ENCODE measurements around the gene CRABP2. TPM values are rescaled to one million over a fixed set of nuclear protein-coding genes. Genes with fewer than 3 reads are reported as not detected.

CRABP2 gene
- total and polyA plus RNA-seq, 10 of the 15 experiments (the other 5 are each of a cell fraction or from before 2014, with no cell fraction given), result 0.21 to 1.3 (median 0.41) TPM

DNA sequence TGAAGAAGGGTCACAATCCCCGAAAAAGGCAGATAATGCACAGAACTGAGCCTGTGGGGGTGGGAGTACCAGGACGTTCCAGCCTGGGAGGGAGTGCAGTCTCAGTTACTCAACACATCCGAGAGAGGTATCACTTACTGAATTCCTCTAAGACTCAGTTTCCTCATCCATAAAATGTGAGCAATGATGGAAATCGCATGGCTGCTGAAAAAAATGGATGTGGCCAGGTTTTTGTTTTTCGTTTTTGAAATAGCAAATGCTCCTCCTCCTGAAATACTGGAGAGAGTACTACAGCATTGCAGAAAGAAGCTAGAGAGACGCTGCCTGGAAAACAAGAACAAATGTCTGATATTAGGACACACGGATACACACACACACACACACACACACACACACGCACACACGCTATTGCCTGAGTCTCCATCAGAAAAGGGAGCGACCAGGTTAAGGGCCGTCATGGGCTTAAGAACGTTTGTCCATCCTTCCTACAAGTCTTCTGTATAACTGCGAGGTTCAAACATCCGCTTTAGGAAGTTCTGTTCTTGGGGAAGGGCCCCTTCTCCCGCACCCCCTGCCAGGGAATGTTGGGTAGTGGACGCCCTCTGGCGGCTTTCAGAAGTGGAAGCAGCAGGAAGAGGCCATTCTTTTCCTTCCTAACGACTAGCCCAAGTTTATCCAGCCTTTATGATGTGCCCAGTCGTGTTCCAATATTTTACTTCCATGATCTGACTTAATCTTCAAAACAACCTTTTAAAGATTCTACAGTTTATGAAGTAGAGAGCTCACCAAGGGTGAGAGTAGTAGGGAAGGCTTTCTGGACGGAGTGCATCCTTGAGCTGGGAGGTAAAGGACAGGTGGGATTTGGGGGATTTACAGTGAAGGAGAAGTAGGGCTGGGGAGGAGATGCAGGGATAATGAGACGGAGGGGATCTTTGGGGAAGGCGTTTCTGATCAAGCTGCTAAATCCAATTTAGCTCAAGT is 27.5 kb downstream of the CRABP2 start:
- SMC1A ChIA-PET (ENCODE audit: uncharacterized antibody, unreplicated experiment), result interaction anchor here (0.6 to 4.0 kb wide), 10 partner anchors 12 to 325 kb away, joined by 3 to 33 read pairs (median 5); no protein-coding TSS in a partner anchor
- CTCF ChIA-PET, result interaction anchor here (0.7 to 12.9 kb wide), 18 partner anchors 8 to 211 kb away, joined by 3 to 192 read pairs (median 5); partner anchors contain the start of genes ISG20L2 and METTL25B
- no peak overlapping the region for H3K4me3 ChIP-seq
- H3K9me3 ChIP-seq (replicated peaks; ENCODE audit: control insufficient read depth, insufficient read depth, low read length), result no peaks in the 10 kb centered on the region
- ATAC-seq, result peak; percentile 70
- no peaks in the 10 kb centered on the region for H3K36me3 ChIP-seq (ENCODE audit: control insufficient read depth in 2 of 2, insufficient read depth in 2 of 2, low read length in 1 of 2)
- H3K4me2 ChIP-seq (ENCODE audit: control insufficient read depth, insufficient read depth), result peak overlapping the region; percentile 22; the same call in 1 of the 2 replicates
- intact Hi-C loops (cut with micrococcal nuclease; ENCODE audit: unreplicated experiment) (loop anchor here (1.0 kb wide), 2 partner anchors 18 to 52 kb away; no protein-coding TSS in a partner anchor), in situ Hi-C loops (cut with MboI) (no loop called here)
- peaks cover 9% of the 10 kb centered on the region for H3K4me1 ChIP-seq (ENCODE audit: control insufficient read depth, insufficient read depth, low read length)
- H3K27me3 ChIP-seq (replicated peaks in 1 of 2; ENCODE audit: control insufficient read depth in 2 of 2, insufficient read depth in 2 of 2, low read length in 1 of 2), result peaks cover 16 to 21% of the 10 kb centered on the region in 2 experiments
- H2AFZ ChIP-seq (ENCODE audit: control insufficient read depth, low read depth, low read length), result peak overlapping the region; percentile 52
- POLR2A ChIA-PET, result interaction anchor here (0.6 to 1.3 kb wide), 4 partner anchors 15 to 208 kb away, joined by 3 to 7 read pairs (median 4); no protein-coding TSS in a partner anchor
- DNase-seq (ENCODE audit: low read depth, low spot score), result no peak
- H3K79me2 ChIP-seq (ENCODE audit: control insufficient read depth, insufficient read depth, low read length), result no peaks in the 10 kb centered on the region
- peak; percentile 65 for FAIRE-seq
- H3K27ac ChIP-seq (ENCODE audit: control insufficient read depth, insufficient read depth), result no peak overlapping the region
- under 1% methylated on average over 22 of the region's 22 CpGs for WGBS (ENCODE audit: insufficient coverage, insufficient replicate concordance, low lambda C conversion rate, missing lambda C conversion rate)
- no peak overlapping the region for H3K9ac ChIP-seq (ENCODE audit: control insufficient read depth, insufficient read depth, low read length)
- no TSS peak for BruUV-seq (replicated peaks)
- RAD21 ChIA-PET (ENCODE audit: unreplicated experiment), result interaction anchor here (0.6 to 5.8 kb wide), 6 partner anchors 12 to 66 kb away, joined by 3 to 58 read pairs (median 4); no protein-coding TSS in a partner anchor
- no peaks in the 10 kb centered on the region for H4K20me1 ChIP-seq (ENCODE audit: control insufficient read depth, insufficient read depth)
- TF ChIP-seq GATAD2B (conservative IDR thresholded peaks at IDR 0.05; ENCODE audit: low read depth) (no peak), MLLT1 (IDR thresholded peaks at IDR 0.05) (0 out of 2 replicates have a peak, but pooled peaks have one; percentile 48), ELK1 (IDR thresholded peaks at IDR 0.05; ENCODE audit: low read depth, low read length) (no peak), NR2C2 (IDR thresholded peaks at IDR 0.05; ENCODE audit: borderline replicate concordance, control insufficient read depth, insufficient read length, low read depth) (no peak), LARP7 (IDR thresholded peaks at IDR 0.05) (peak; percentile 29; the same call in 1 of the 2 replicates)
- TF ChIP-seq, protein P1, sequence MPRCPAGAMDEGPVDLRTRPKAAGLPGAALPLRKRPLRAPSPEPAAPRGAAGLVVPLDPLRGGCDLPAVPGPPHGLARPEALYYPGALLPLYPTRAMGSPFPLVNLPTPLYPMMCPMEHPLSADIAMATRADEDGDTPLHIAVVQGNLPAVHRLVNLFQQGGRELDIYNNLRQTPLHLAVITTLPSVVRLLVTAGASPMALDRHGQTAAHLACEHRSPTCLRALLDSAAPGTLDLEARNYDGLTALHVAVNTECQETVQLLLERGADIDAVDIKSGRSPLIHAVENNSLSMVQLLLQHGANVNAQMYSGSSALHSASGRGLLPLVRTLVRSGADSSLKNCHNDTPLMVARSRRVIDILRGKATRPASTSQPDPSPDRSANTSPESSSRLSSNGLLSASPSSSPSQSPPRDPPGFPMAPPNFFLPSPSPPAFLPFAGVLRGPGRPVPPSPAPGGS (IDR thresholded peaks at IDR 0.05; ENCODE audit: borderline replicate concordance, insufficient read depth, low read depth, low read length, poor library complexity, severe bottlenecking), result no peak
- TF ChIP-seq, protein P2, sequence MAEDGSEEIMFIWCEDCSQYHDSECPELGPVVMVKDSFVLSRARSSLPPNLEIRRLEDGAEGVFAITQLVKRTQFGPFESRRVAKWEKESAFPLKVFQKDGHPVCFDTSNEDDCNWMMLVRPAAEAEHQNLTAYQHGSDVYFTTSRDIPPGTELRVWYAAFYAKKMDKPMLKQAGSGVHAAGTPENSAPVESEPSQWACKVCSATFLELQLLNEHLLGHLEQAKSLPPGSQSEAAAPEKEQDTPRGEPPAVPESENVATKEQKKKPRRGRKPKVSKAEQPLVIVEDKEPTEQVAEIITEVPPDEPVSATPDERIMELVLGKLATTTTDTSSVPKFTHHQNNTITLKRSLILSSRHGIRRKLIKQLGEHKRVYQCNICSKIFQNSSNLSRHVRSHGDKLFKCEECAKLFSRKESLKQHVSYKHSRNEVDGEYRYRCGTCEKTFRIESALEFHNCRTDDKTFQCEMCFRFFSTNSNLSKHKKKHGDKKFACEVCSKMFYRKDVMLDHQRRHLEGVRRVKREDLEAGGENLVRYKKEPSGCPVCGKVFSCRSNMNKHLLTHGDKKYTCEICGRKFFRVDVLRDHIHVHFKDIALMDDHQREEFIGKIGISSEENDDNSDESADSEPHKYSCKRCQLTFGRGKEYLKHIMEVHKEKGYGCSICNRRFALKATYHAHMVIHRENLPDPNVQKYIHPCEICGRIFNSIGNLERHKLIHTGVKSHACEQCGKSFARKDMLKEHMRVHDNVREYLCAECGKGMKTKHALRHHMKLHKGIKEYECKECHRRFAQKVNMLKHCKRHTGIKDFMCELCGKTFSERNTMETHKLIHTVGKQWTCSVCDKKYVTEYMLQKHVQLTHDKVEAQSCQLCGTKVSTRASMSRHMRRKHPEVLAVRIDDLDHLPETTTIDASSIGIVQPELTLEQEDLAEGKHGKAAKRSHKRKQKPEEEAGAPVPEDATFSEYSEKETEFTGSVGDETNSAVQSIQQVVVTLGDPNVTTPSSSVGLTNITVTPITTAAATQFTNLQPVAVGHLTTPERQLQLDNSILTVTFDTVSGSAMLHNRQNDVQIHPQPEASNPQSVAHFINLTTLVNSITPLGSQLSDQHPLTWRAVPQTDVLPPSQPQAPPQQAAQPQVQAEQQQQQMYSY (CRISPR knock-in tag; IDR thresholded peaks at IDR 0.05), result no peak
- TF ChIP-seq, protein P3, sequence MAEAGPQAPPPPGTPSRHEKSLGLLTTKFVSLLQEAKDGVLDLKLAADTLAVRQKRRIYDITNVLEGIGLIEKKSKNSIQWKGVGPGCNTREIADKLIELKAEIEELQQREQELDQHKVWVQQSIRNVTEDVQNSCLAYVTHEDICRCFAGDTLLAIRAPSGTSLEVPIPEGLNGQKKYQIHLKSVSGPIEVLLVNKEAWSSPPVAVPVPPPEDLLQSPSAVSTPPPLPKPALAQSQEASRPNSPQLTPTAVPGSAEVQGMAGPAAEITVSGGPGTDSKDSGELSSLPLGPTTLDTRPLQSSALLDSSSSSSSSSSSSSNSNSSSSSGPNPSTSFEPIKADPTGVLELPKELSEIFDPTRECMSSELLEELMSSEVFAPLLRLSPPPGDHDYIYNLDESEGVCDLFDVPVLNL (IDR thresholded peaks at IDR 0.05; ENCODE audit: low read depth, low read length), result no peak
- TF ChIP-seq, protein P4, sequence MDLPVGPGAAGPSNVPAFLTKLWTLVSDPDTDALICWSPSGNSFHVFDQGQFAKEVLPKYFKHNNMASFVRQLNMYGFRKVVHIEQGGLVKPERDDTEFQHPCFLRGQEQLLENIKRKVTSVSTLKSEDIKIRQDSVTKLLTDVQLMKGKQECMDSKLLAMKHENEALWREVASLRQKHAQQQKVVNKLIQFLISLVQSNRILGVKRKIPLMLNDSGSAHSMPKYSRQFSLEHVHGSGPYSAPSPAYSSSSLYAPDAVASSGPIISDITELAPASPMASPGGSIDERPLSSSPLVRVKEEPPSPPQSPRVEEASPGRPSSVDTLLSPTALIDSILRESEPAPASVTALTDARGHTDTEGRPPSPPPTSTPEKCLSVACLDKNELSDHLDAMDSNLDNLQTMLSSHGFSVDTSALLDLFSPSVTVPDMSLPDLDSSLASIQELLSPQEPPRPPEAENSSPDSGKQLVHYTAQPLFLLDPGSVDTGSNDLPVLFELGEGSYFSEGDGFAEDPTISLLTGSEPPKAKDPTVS (IDR thresholded peaks at IDR 0.05; ENCODE audit: low read depth, low read length), result no peak

Measured in GM12878 (cell line).